GM23338 (cell line): Measurements from ENCODE around the gene TRAF7. TPM values are rescaled to one million over a fixed set of nuclear protein-coding genes. Genes with fewer than 3 reads are reported as not detected.
A peak's percentile ranks its signal among the peaks of the same experiment; 100 is the strongest.

Experiments
- ATAC-seq: fragments of 200-7000 bp; cut with Tn5 transposase; 3 replicates; pipeline ENCODE4 v1.9.1; 2020
- DNase-seq: peaks from one replicate; pipeline ENCODE4 v3.0.0-alpha.2; 2015; ENCODE audit warnings: low spot score
- H2AFZ ChIP-seq: fragments of 200-600 bp; sonication (generic); 2 replicates; pipeline ENCODE4 v1.8.0; 2016; ENCODE audit warnings: antibody characterized with exemption, mild to moderate bottlenecking, moderate library complexity
- H3F3A ChIP-seq: fragments of 200-600 bp; sonication (generic); replicated peaks from 2 replicates; pipeline ENCODE4 v1.8.0; 2017; ENCODE audit warnings: antibody characterized with exemption, mixed run types, low read depth
- H3K27ac ChIP-seq: fragments of 200-600 bp; sonication (generic); 2 replicates; pipeline ENCODE4 v1.6.1; 2016; ENCODE audit warnings: low read depth
- H3K27me3 ChIP-seq: fragments of 200-600 bp; sonication (generic); 2 replicates; pipeline ENCODE4 v1.8.0; 2016; ENCODE audit warnings: mild to moderate bottlenecking, mixed run types, moderate library complexity; ENCODE audit not compliant: insufficient read depth
- H3K36me3 ChIP-seq: fragments of 200-600 bp; sonication (generic); 2 replicates; pipeline ENCODE4 v1.8.0; 2016; ENCODE audit warnings: mild to moderate bottlenecking; ENCODE audit not compliant: insufficient read depth
- H3K4me1 ChIP-seq: fragments of 200-600 bp; sonication (generic); 2 replicates; pipeline ENCODE4 v1.8.0; 2016; ENCODE audit warnings: mild to moderate bottlenecking, moderate library complexity; ENCODE audit not compliant: insufficient read depth
- H3K4me2 ChIP-seq: fragments of 200-600 bp; sonication (generic); 2 replicates; pipeline ENCODE4 v1.7.1; 2017; ENCODE audit warnings: mixed run types
- H3K4me3 ChIP-seq: fragments of 200-600 bp; sonication (generic); 2 replicates; pipeline ENCODE4 v1.6.1; 2016; ENCODE audit warnings: mixed run types
- H3K79me2 ChIP-seq: fragments of 200-600 bp; sonication (generic); replicated peaks from 2 replicates; pipeline ENCODE4 v1.8.0; 2017; ENCODE audit warnings: mild to moderate bottlenecking; ENCODE audit not compliant: insufficient read depth
- H3K9me2 ChIP-seq: fragments of 200-600 bp; sonication (generic); 2 replicates; pipeline ENCODE4 v1.8.0; 2017; ENCODE audit not compliant: insufficient read depth
- H4K20me1 ChIP-seq: fragments of 200-600 bp; sonication (generic); replicated peaks from 2 replicates; pipeline ENCODE4 v1.8.0; 2017; ENCODE audit warnings: mild to moderate bottlenecking; ENCODE audit not compliant: insufficient read depth
- H3K27ac Mint-ChIP-seq: 2 replicates; pipeline ENCODE4 v1.8.0; 2020; ENCODE audit warnings: inconsistent platforms, mild to moderate bottlenecking, moderate library complexity, mixed read lengths
- H3K27me3 Mint-ChIP-seq: 3 replicates; pipeline ENCODE4 v1.8.0; 2022; ENCODE audit warnings: low read depth, mild to moderate bottlenecking, moderate library complexity, mixed read lengths, inconsistent platforms; ENCODE audit not compliant: insufficient read depth, poor library complexity
- H3K36me3 Mint-ChIP-seq: 3 replicates; pipeline ENCODE4 v1.8.0; 2021; ENCODE audit warnings: low read depth, mild to moderate bottlenecking, inconsistent platforms, moderate library complexity, mixed read lengths
- H3K4me1 Mint-ChIP-seq: 3 replicates; pipeline ENCODE4 v1.8.0; 2020; ENCODE audit warnings: mild to moderate bottlenecking, inconsistent platforms, mixed read lengths
- H3K4me3 Mint-ChIP-seq: 3 replicates; pipeline ENCODE4 v1.8.0; 2021; ENCODE audit warnings: moderate library complexity, mild to moderate bottlenecking, inconsistent platforms, mixed read lengths
- H3K9me3 Mint-ChIP-seq: 3 replicates; pipeline ENCODE4 v1.8.0; 2020; ENCODE audit warnings: moderate library complexity, mild to moderate bottlenecking, inconsistent platforms, mixed read lengths
- CREB1 ChIP-seq: fragments of 250-450 bp; sonication (Bioruptor Pico); IDR thresholded peaks from 2 replicates; pipeline ENCODE4 v1.5.0; 2020; ENCODE audit warnings: low read depth, mild to moderate bottlenecking, moderate library complexity
- EZH2 ChIP-seq: fragments of 200-600 bp; sonication (generic); IDR thresholded peaks from one replicate; pipeline ENCODE4 v1.8.0; 2017; ENCODE audit warnings: antibody characterized with exemption, mild to moderate bottlenecking, low read depth; ENCODE audit not compliant: unreplicated experiment
- EZH2phosphoT487 ChIP-seq: fragments of 200-600 bp; sonication (generic); IDR thresholded peaks from one replicate; pipeline ENCODE4 v1.8.1; 2018; ENCODE audit warnings: antibody characterized with exemption; ENCODE audit not compliant: unreplicated experiment
- JUNB ChIP-seq: IDR thresholded peaks from one replicate; pipeline ENCODE4 v1.6.1; 2016; ENCODE audit warnings: antibody characterized with exemption; ENCODE audit not compliant: unreplicated experiment
- NANOG ChIP-seq: IDR thresholded peaks from 2 replicates; pipeline ENCODE4 v1.6.1; 2016; ENCODE audit warnings: antibody characterized with exemption, borderline replicate concordance
- POLR2AphosphoS5 ChIP-seq: IDR thresholded peaks from 2 replicates; pipeline ENCODE4 v1.6.1; 2016; ENCODE audit warnings: antibody characterized with exemption, low read depth
- ZNF114 ChIP-seq: fragments of 250-450 bp; sonication (Bioruptor Pico); IDR thresholded peaks from 2 replicates; pipeline ENCODE4 v1.5.0; 2020; ENCODE audit warnings: mild to moderate bottlenecking, moderate library complexity
- ZNF331 ChIP-seq: fragments of 250-450 bp; sonication (Bioruptor Pico); IDR thresholded peaks from 2 replicates; pipeline ENCODE4 v1.5.0; 2020; ENCODE audit warnings: low read depth, mild to moderate bottlenecking, moderate library complexity
- ZNF462 ChIP-seq: fragments of 250-450 bp; sonication (Bioruptor Pico); IDR thresholded peaks from 2 replicates; pipeline ENCODE4 v1.5.0; 2020; ENCODE audit warnings: mild to moderate bottlenecking, moderate library complexity
- polyA plus RNA-seq: library from polyadenylated mRNA; unstranded; fragments of >200 nt; fragmentation: Nextera tagmentation; extraction: Ambion mirVana; gene quantifications from 2 replicates; pipeline ENCODE4 v1.2.1, GENCODE V29; 2016
- total RNA-seq: library from RNA; depleted of rRNA; stranded (reverse); fragments of >200 nt; shearing (Covaris generic); gene quantifications from 2 replicates; pipeline ENCODE4 v1.2.3, GENCODE V29; 2014

The TRAF7 gene
- total and polyA plus RNA-seq, 2 experiments from 2014 or later: 36.4 to 133 TPM

GRCh38 chr16:2205104-2205966, 49.8 kb downstream of the TRAF7 start, which contains the start of gene MLST8:
Gene MLST8 (plus strand): TSS chr16:2205454. CDS start chr16:2206086, 632 bp downstream.
- H3K4me3 ChIP-seq: peak within 1 kb of the TSS; percentile 95
- H3K27ac ChIP-seq: 0 out of 2 replicates have a peak within 1 kb of the TSS, but pooled peaks have one; percentile 63
- H3K79me2 ChIP-seq: no peaks in the 10 kb centered on the region
- H3K4me1 ChIP-seq: peaks cover 4% of the 10 kb centered on the region; the same call in 1 of the 2 replicates
- H3K4me2 ChIP-seq: peak within 1 kb of the TSS; percentile 95
- H3K4me3 Mint-ChIP-seq: peak within 1 kb of the TSS; percentile 84
- H3K9me2 ChIP-seq: no peaks in the 10 kb centered on the region
- peak within 1 kb of the TSS; percentile 100 for H2AFZ ChIP-seq
- no peaks in the 10 kb centered on the region for H4K20me1 ChIP-seq
- peaks cover 16% of the 10 kb centered on the region for H3K27me3 ChIP-seq
- peaks cover 20% of the 10 kb centered on the region for H3K27me3 Mint-ChIP-seq
- no peaks in the 10 kb centered on the region for H3K9me3 Mint-ChIP-seq
- H3K36me3 Mint-ChIP-seq: peaks cover 14% of the 10 kb centered on the region
- peaks cover 3% of the 10 kb centered on the region; the same call in 1 of the 2 replicates for H3F3A ChIP-seq
- no peaks in the 10 kb centered on the region for H3K36me3 ChIP-seq
- ATAC-seq (peak; percentile 64), DNase-seq (peak; percentile 89)
- peak within 1 kb of the TSS; percentile 8 for H3K27ac Mint-ChIP-seq
- TF ChIP-seq POLR2AphosphoS5 (peak; percentile 81), EZH2 (no peak), JUNB (no peak)
- peaks cover 13% of the 10 kb centered on the region for H3K4me1 Mint-ChIP-seq

GRCh38 chr16:2205967-2206313, 50.4 kb downstream of the TRAF7 start:
- Histone ChIP-seq H3F3A (peaks cover 4% of the 10 kb centered on the region; the same call in 1 of the 2 replicates), H4K20me1 (no peaks in the 10 kb centered on the region), H2AFZ (no peak overlapping the region; the same call in 1 of the 2 replicates), H3K9me2 (no peaks in the 10 kb centered on the region), H3K4me2 (peak overlapping the region; percentile 95), H3K79me2 (no peaks in the 10 kb centered on the region), H3K36me3 (no peaks in the 10 kb centered on the region), H3K27ac (no peak overlapping the region), H3K27me3 (peaks cover 10% of the 10 kb centered on the region; the same call in 1 of the 2 replicates), H3K4me1 (peaks cover 4% of the 10 kb centered on the region; the same call in 1 of the 2 replicates), H3K4me3 (peak overlapping the region; percentile 95)
- TF ChIP-seq NANOG (no peak), ZNF331 (CRISPR knock-in tag) (no peak), EZH2phosphoT487 (no peak), ZNF462 (CRISPR knock-in tag) (no peak), ZNF114 (CRISPR knock-in tag) (no peak), CREB1 (CRISPR knock-in tag) (no peak)
- H3K9me3 Mint-ChIP-seq: no peaks in the 10 kb centered on the region
- H3K4me3 Mint-ChIP-seq: peak overlapping the region; percentile 84
- DNase-seq (no peak), ATAC-seq (peak; percentile 28)
- H3K4me1 Mint-ChIP-seq: peaks cover 13% of the 10 kb centered on the region
- H3K27me3 Mint-ChIP-seq: peaks cover 19% of the 10 kb centered on the region
- H3K36me3 Mint-ChIP-seq: peaks cover 14% of the 10 kb centered on the region
- no peak overlapping the region for H3K27ac Mint-ChIP-seq
